RWPE1 (cell line): ENCODE results near the gene C1orf232.
A peak's percentile ranks its signal among the peaks of the same experiment; 100 is the strongest.

Experiments
- CTCF ChIA-PET: fragments of 350-600 bp; sonication (Branson Sonifier 250); formaldehyde crosslinking; extraction: SDS; loops from one replicate; lab custom pipeline; 2021; lab: Yijun Ruan, JAX
- POLR2A ChIA-PET: fragments of 400-600 bp; formaldehyde crosslinking; extraction: SDS; loops from one replicate; lab custom pipeline; 2020; ENCODE audit warnings: antibody characterized with exemption; ENCODE audit not compliant: low non-redundant PET; lab: Yijun Ruan, JAX
- DNase-seq: peaks from one replicate; pipeline ENCODE4 v3.0.0; 2012; ENCODE audit warnings: low spot score
- H3K27ac ChIP-seq: fragments of 450-650 bp; 2 replicates; pipeline ENCODE4 v1.5.1; 2017
- TF ChIP-seq, protein P1 (sequence below): fragments of 450-650 bp; conservative IDR thresholded peaks from 2 replicates; pipeline ENCODE4 v1.5.1; 2017; ENCODE audit warnings: low read depth, mild to moderate bottlenecking

C1orf232 gene

DNA sequence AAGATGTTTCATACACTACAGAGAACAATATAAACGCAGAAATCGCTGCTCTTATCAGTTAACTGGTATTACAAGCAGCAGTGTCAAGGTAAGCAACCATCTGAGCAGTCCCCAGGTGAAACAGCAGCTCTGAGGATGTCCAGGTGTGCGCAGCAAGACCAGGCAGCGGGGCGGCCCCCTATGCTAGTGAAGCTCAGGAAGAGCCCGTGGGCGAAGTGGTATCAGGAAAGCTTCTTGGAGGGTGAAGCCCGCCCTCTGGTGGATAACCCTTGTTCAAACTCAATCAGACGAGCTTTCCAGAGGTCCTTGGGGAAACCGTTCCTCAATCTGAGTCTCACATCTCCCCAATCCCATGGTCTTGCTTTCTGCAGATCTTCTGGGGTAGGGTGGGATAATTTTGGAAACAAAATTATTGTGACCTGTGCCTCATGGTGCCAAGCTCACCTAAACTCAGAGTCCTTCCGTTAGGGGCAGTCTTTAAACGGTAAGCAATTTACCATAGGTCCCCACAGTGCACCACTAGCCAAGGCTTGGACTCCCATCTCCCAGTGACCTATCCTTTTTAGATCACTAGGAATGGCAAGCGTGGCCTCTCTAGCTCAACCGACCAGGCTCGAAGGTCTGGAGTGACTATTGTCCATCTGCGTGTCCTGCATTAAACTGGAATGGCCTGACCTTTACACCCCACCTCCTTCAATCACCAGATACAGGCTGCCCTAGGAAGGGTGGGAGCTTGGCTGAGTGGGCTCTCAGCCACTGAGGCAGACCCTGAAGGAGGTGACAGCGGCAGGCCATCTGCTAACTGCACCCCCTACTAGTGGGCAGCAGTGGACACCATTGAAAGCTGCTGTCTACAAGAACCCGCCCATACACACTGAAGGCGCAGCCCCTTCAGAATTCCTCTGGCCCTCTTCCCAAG, 23.5 kb downstream of the C1orf232 start:
- TF ChIP-seq, protein P1, sequence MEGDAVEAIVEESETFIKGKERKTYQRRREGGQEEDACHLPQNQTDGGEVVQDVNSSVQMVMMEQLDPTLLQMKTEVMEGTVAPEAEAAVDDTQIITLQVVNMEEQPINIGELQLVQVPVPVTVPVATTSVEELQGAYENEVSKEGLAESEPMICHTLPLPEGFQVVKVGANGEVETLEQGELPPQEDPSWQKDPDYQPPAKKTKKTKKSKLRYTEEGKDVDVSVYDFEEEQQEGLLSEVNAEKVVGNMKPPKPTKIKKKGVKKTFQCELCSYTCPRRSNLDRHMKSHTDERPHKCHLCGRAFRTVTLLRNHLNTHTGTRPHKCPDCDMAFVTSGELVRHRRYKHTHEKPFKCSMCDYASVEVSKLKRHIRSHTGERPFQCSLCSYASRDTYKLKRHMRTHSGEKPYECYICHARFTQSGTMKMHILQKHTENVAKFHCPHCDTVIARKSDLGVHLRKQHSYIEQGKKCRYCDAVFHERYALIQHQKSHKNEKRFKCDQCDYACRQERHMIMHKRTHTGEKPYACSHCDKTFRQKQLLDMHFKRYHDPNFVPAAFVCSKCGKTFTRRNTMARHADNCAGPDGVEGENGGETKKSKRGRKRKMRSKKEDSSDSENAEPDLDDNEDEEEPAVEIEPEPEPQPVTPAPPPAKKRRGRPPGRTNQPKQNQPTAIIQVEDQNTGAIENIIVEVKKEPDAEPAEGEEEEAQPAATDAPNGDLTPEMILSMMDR: peak; percentile 76
- CTCF ChIA-PET: interaction anchor here (0.6 to 2.8 kb wide), 28 partner anchors 10 to 459 kb away, joined by 3 to 41 read pairs (median 4); partner anchors contain the start of genes CEP85, PDIK1L, SLC30A2 and ZNF593
- no peak overlapping the region for H3K27ac ChIP-seq
- peak; percentile 80 for DNase-seq
- POLR2A ChIA-PET: interaction anchor here (0.8 kb wide), 1 partner anchor 109 kb away, joined by 3 read pairs; no protein-coding TSS in a partner anchor

DNA sequence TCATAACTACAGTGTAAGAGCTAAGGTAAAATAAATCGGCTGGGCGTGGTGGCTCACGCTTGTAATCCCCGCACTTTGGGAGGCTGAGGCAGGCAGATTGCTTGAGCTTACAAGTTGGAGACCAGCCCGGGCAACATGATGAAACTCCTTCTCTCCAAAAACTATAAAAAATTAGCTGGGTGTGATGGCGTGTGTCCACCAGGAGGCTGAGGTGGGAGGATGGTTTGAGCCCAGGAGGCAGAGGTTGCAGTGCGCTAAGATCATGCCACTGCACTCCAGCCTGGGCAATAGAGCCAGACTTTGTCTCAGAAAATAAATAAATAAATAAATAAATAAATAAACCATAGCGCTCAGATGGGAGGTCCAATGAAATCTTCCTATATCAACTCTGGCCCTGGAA, 26.6 kb downstream of the C1orf232 start:
- TF ChIP-seq, protein P1: no peak
- ChIA-PET CTCF (interaction anchor here (0.6 kb wide), 2 partner anchors 96 to 105 kb away, joined by 3 to 4 read pairs; partner anchors contain the start of gene SLC30A2), POLR2A (no interaction called here)
- no peak for DNase-seq
- H3K27ac ChIP-seq: no peak overlapping the region

DNA sequence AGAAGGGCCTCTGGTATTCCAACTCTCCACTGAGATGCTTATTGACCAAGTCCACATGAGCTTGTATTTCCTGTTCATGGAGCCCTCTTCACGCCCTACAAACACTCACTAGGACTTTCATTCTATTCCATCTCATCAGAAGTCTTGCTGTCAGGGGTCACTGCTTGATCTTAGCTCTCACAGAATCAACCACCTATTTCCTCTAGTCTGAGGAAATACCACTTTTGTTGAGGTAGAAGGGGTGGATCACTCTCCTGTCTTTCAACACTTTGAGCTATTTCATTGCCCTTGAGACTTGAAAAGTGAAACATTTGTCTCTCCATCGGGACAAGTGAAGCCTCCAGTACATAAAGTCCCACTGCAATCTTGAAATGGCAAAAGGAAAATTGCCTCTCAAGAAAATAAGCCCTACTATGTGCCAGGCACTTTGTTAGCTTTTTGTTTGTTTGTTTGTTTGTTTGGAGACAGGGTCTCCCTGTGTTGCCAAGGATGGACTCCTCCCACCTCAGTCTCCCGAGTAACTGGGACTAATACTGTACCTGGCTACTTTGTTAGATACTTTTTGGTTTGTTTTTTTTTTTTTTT, 29.7 kb downstream of the C1orf232 start:
- H3K27ac ChIP-seq: no peak overlapping the region
- POLR2A ChIA-PET: no interaction called here
- TF ChIP-seq, protein P1: no peak
- CTCF ChIA-PET: interaction anchor here (0.6 to 1.5 kb wide), 5 partner anchors 16 to 1325 kb away, joined by 3 to 6 read pairs (median 4); no protein-coding TSS in a partner anchor
- no peak for DNase-seq

DNA sequence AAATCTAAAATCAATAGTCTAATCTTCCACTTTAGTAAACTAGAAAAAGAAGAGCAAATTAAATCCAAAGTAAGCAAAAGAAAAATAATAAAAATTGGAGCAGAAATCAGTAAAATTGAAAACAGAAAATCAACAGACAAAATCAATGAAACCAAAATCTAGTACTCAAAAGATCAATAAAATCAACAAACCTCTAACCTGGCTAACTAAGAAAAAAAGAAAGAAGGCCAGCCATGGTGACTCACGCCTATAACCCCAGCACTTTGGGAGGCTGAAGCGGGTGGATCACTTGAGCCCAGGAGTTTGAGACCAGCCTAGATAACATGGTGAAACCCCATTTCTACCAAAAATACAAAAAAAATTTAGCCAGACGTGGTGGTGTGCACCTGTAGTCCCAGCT, 34.3 kb downstream of the C1orf232 start:
- no peak for DNase-seq
- H3K27ac ChIP-seq: no peak overlapping the region
- POLR2A ChIA-PET: no interaction called here
- CTCF ChIA-PET: no interaction called here
- TF ChIP-seq, protein P1: no peak

DNA sequence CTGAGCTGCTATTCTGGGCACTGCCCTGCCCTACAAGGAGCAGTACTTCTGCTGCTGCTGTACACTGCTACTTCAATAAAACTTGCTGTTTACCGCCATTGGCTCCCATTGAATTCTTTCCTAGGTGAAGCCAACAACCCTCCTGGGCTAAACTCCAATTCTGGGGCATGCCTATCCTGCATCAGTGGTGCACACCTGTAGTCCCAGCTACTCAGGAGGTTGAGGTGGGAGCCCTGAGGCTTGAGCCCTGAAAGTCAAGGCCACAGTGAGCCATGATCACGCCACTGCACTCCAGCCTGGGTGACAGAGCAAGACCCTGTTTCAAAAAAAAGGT, 36.0 kb downstream of the C1orf232 start:
- POLR2A ChIA-PET: no interaction called here
- DNase-seq: no peak
- H3K27ac ChIP-seq: no peak overlapping the region
- TF ChIP-seq, protein P1: no peak
- CTCF ChIA-PET: no interaction called here

DNA sequence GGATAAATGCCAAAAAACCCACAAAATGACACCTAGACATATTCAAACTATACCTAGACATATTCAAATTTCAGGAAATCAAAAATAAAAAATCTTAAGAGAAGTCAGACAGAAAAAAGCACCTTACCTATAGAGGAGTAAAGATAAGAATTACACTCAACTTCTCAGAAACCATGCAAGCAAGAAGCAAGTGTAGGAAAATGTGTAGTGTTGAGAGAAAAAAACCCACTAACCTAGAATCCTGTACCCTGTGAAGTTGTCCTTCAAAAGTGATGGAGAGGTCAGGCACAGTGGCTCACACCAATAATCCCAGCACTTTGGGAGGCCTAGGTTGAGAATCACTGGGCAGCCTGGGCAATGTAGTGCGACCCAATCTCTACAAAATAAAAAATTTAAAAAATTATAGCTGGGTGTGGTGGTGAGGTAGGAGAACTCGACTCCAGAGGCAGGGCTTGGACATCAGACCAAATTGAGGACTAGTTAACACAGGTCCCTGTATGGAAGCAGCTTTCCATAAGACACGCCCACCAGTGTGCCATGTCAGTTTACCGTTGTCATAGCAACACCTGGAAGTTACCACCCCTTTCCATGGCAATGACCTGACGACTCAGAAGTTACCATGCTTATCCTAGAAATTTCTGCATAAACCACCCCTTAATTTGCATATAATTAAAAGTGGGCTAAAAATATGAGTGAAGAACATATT, 36.5 kb downstream of the C1orf232 start:
- H3K27ac ChIP-seq: no peak overlapping the region
- ChIA-PET CTCF (interaction anchor here (0.7 kb wide), 1 partner anchor 284 kb away, joined by 5 read pairs; no protein-coding TSS in a partner anchor), POLR2A (no interaction called here)
- DNase-seq: no peak
- TF ChIP-seq, protein P1: no peak
